Activated CD8-positive, alpha-beta T cell treated with anti-CD3 and anti-CD28 coated beads for 36 hours (primary cell): Measurements from ENCODE around the gene STK32C. TPM values are rescaled to one million over a fixed set of nuclear protein-coding genes. Genes with fewer than 3 reads are reported as not detected.
"Not testable (repeated sequence)": the region's sequence is repeated elsewhere in the genome, so short reads cannot be mapped to it uniquely, and the experiment has no call there.

Experiments
- ATAC-seq: fragments of 200-7000 bp; cut with Tn5 transposase; one replicate; pipeline ENCODE4 v1.10.0; 2021; ENCODE audit warnings: mild to moderate bottlenecking, moderate library complexity
- CTCF ChIA-PET: fragments of 350-600 bp; sonication (Branson Sonifier 250); formaldehyde crosslinking; loops from one replicate; lab custom pipeline; 2021; ENCODE audit warnings: antibody characterized with exemption; lab: Charles Lee
- POLR2A ChIA-PET: fragments of 350-600 bp; sonication (Branson Sonifier 250); formaldehyde crosslinking; loops from one replicate; lab custom pipeline; 2021; ENCODE audit warnings: antibody characterized with exemption; lab: Charles Lee
- DNase-seq: peaks from one replicate; pipeline ENCODE4 v3.0.0-alpha.2; 2020
- H3K27ac Mint-ChIP-seq: one replicate; pipeline ENCODE4 v1.8.0; 2021; ENCODE audit warnings: mild to moderate bottlenecking, mixed read lengths
- H3K27me3 Mint-ChIP-seq: one replicate; pipeline ENCODE4 v1.8.0; 2021; ENCODE audit warnings: mixed read lengths
- H3K36me3 Mint-ChIP-seq: one replicate; pipeline ENCODE4 v1.8.0; 2021; ENCODE audit warnings: low read depth, mixed read lengths
- H3K4me1 Mint-ChIP-seq: one replicate; pipeline ENCODE4 v1.8.0; 2021; ENCODE audit warnings: low read depth, mixed read lengths
- H3K4me3 Mint-ChIP-seq: one replicate; pipeline ENCODE4 v1.8.0; 2021; ENCODE audit warnings: mild to moderate bottlenecking, moderate library complexity, mixed read lengths
- H3K9me3 Mint-ChIP-seq: one replicate; pipeline ENCODE4 v1.8.0; 2021; ENCODE audit warnings: mixed read lengths
- intact Hi-C: fragments of 100-400 bp; cut with micrococcal nuclease; formaldehyde crosslinking; loops from one replicate; pipeline ENCODE4 v1.10.0; 2022
- total RNA-seq, 2 experiments: library from RNA; stranded (reverse); gene quantifications; one replicate each; pipeline ENCODE4 v1.2.3, GENCODE V29; 2021
- TF ChIP-seq, protein P1 (sequence below): fragments of 200-600 bp; IDR thresholded peaks from one replicate; pipeline ENCODE4 v1.8.0; 2022; ENCODE audit warnings: antibody characterized with exemption, mild to moderate bottlenecking

The STK32C gene
- total RNA-seq, 2 experiments from 2014 or later: 29.3 to 31.4 TPM

DNA sequence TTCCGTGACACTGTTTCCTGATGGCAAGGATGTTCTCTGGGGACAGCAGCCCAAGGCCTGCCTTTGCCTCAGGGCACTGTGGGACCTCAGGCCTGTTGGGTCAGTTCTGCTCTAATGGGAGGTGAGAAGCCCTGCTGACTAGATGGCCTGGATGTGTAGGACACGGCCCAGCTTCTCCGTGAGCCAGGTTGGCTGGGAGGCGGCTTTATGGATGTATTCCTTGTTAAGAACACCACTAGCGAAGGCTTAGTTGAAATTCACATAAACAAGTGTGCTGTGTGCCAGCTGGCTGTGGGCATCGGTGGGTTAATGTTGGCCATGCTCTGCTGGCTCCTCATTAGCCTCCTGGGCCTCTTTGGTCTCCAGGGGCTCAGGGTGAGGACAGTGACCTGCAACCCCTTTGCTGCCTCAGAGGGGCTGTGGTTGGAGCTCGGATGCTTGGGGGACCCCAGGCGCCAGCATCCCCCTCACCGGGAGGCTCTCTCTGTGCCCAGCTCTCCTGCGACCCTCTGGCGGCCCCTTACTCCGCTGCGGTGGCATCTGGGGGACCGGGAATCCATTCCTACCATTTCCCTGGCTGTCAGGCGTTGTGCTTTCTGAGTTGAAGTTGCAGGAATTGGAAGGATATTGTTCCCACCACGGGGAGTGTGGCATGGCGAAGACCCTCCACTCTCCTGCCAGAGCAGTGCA is 143.8 kb downstream of the STK32C start:
- no peaks in the 10 kb centered on the region for H3K36me3 Mint-ChIP-seq
- H3K9me3 Mint-ChIP-seq: no peaks in the 10 kb centered on the region

DNA sequence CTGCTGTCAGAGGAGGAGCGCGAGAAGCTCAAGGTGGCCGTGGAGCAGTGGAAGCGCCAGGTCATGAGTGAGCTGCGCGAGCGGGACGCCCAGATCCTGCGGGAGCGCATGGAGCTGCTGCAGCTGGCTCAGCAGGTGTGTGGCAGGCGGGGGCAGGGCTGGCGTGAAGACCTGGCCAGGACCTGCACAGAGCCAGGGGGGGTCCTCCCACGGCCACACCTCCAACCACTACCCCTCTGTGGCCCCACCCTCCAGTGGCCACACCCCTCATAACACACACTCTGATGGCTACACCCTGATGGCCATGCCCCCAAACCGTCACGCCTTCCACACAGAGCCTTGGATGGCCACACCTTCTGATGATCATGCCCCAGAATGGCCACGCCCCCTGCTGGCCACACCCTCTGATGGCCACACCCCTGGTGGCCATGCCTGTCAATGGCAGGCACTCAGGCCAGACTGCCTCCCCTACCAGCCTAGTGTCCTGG is 144.4 kb downstream of the STK32C start:
- ATAC-seq (peak; percentile 86), DNase-seq (peak; percentile 83)
- no peaks in the 10 kb centered on the region for H3K36me3 Mint-ChIP-seq
- TF ChIP-seq, protein P1, sequence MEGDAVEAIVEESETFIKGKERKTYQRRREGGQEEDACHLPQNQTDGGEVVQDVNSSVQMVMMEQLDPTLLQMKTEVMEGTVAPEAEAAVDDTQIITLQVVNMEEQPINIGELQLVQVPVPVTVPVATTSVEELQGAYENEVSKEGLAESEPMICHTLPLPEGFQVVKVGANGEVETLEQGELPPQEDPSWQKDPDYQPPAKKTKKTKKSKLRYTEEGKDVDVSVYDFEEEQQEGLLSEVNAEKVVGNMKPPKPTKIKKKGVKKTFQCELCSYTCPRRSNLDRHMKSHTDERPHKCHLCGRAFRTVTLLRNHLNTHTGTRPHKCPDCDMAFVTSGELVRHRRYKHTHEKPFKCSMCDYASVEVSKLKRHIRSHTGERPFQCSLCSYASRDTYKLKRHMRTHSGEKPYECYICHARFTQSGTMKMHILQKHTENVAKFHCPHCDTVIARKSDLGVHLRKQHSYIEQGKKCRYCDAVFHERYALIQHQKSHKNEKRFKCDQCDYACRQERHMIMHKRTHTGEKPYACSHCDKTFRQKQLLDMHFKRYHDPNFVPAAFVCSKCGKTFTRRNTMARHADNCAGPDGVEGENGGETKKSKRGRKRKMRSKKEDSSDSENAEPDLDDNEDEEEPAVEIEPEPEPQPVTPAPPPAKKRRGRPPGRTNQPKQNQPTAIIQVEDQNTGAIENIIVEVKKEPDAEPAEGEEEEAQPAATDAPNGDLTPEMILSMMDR: peak; percentile 44
- no peaks in the 10 kb centered on the region for H3K9me3 Mint-ChIP-seq
- no peak overlapping the region for H3K4me3 Mint-ChIP-seq
- POLR2A ChIA-PET: no interaction called here
- CTCF ChIA-PET: interaction anchor here (1.1 to 1.3 kb wide), 2 partner anchors 20 to 388 kb away, joined by 3 read pairs; no protein-coding TSS in a partner anchor
- no peak overlapping the region for H3K27ac Mint-ChIP-seq
- intact Hi-C loops: no loop called here
- peaks cover 21% of the 10 kb centered on the region for H3K4me1 Mint-ChIP-seq
- H3K27me3 Mint-ChIP-seq: no peaks in the 10 kb centered on the region

More for the DNA sequence above, 143.8 kb downstream of the STK32C start:
- ChIA-PET CTCF (no interaction called here), POLR2A (no interaction called here)
- no peak for DNase-seq
- Mint-ChIP-seq H3K27me3 (no peaks in the 10 kb centered on the region), H3K4me1 (peaks cover 19% of the 10 kb centered on the region), H3K4me3 (no peak overlapping the region), H3K27ac (no peak overlapping the region)
- TF ChIP-seq, protein P1: peak; percentile 5
- intact Hi-C loops: no loop called here
- no peak for ATAC-seq

- peak overlapping the region; percentile 92 for H3K27ac Mint-ChIP-seq
- ChIA-PET POLR2A (no interaction called here), CTCF (interaction anchor here (1.0 to 1.3 kb wide), 3 partner anchors 20 to 389 kb away, joined by 3 read pairs; no protein-coding TSS in a partner anchor)
- no peaks in the 10 kb centered on the region for H3K9me3 Mint-ChIP-seq
- H3K27me3 Mint-ChIP-seq: no peaks in the 10 kb centered on the region
- H3K4me1 Mint-ChIP-seq: peaks cover 25% of the 10 kb centered on the region
- TF ChIP-seq, protein P1: no peak
- no peaks in the 10 kb centered on the region for H3K36me3 Mint-ChIP-seq
- no peak overlapping the region for H3K4me3 Mint-ChIP-seq
- intact Hi-C loops: no loop called here
- ATAC-seq (no peak), DNase-seq (no peak)
Observed at GRCh38 chr10:132162590-132163277, 145.0 kb downstream of the STK32C start.

GRCh38 chr10:132162021-132162531 is 145.7 kb downstream of the STK32C start:
- ChIA-PET POLR2A (no interaction called here), CTCF (interaction anchor here (1.0 to 1.3 kb wide), 2 partner anchors 19 to 31 kb away, joined by 3 read pairs; no protein-coding TSS in a partner anchor)
- ATAC-seq (peak; percentile 37), DNase-seq (peak; percentile 74)
- peaks cover 27% of the 10 kb centered on the region for H3K4me1 Mint-ChIP-seq
- H3K4me3 Mint-ChIP-seq: peak overlapping the region; percentile 38
- TF ChIP-seq, protein P1: no peak
- H3K27me3 Mint-ChIP-seq: no peaks in the 10 kb centered on the region
- no peaks in the 10 kb centered on the region for H3K36me3 Mint-ChIP-seq
- peak overlapping the region; percentile 92 for H3K27ac Mint-ChIP-seq
- intact Hi-C loops: no loop called here
- no peaks in the 10 kb centered on the region for H3K9me3 Mint-ChIP-seq

DNA sequence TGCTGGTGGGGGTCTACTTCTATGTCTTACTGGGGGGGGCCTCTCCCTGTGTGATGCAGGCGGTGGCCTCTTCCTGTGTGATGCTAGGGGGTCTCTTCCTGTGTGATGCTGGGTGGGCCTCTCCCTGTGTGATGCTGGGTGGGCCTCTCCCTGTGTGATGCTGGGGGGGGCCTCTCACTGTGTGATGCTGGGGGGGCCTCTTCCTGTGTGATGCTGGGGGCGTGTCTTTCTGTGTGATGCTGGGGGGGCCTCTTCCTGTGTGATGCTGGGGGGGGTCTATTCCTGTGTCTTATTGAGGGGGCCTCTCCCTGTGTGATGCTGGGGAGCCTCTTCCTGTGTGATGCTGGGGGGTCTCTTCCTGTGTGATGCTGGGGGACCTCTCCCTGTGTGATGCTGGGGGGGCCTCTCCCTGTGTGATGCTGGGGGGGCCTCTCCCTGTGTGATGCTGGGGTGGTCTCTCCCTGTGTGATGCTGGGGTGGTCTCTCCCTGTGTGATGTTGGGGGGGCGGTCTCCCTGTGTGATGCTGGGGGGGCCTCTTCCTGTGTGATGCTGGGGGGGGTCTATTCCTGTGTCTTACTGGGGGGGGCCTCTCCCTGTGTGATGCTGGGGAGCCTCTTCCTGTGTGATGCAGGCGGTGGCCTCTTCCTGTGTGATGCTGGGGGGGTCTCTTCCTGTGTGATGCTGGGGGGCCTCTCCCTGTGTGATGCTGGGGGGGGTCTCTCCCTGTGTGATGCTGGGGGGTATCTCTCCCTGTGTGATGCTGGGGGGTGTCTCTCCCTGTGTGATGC is 146.7 kb downstream of the STK32C start:
- H3K4me1 Mint-ChIP-seq: peaks cover 27% of the 10 kb centered on the region
- H3K36me3 Mint-ChIP-seq, H3K9me3 Mint-ChIP-seq, ATAC-seq, CTCF ChIA-PET, H3K4me3 Mint-ChIP-seq, H3K27me3 Mint-ChIP-seq, intact Hi-C loops: not testable (repeated sequence)
- POLR2A ChIA-PET: interaction anchor here (0.6 kb wide), 1 partner anchor 1975 kb away, joined by 4 read pairs; no protein-coding TSS in a partner anchor
- peak; percentile 61 for DNase-seq
- peak overlapping the region; percentile 83 for H3K27ac Mint-ChIP-seq

GRCh38 chr10:132160231-132160630 is 147.5 kb downstream of the STK32C start:
- intact Hi-C loops, POLR2A ChIA-PET, H3K27me3 Mint-ChIP-seq, ATAC-seq, CTCF ChIA-PET, H3K27ac Mint-ChIP-seq, H3K4me3 Mint-ChIP-seq, H3K9me3 Mint-ChIP-seq, H3K36me3 Mint-ChIP-seq: not testable (repeated sequence)
- H3K4me1 Mint-ChIP-seq: peaks cover 27% of the 10 kb centered on the region
- DNase-seq: peak; percentile 38
